ENCODE measurements around the gene MTMR2. TPM values are rescaled to one million over a fixed set of nuclear protein-coding genes. Genes with fewer than 3 reads are reported as not detected.

The MTMR2 gene
- total RNA-seq, 2 donors from 2014 or later: 47.9 to 51.3 TPM

DNA sequence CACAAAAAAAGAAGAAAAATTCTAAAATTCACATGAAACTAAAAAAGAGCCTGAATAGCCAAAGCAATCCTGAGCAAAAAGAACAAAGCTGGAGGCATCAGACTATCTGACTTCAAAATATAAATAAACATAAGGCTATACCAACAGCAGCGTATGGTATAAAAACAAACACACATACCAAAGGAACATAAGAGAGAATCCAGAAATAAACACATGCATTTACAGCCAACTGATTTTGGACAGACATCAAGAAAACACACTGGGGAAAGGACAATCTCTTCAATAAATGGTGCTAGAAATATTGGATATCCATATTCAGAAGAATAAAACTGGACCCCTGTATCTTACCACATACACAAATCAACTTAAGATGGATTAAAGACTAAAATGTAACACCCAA, 2.8 kb upstream of the MTMR2 start:
- peaks cover 19 to 32% of the 10 kb centered on the region in 2 donors for H3K27me3 Mint-ChIP-seq
- H3K4me3 Mint-ChIP-seq: no peak overlapping the region
- peaks cover 3% of the 10 kb centered on the region for H3K9me3 Mint-ChIP-seq
- DNase-seq (ENCODE audit: low spot score): no peak
- no peak for ATAC-seq
- peaks cover 22% of the 10 kb centered on the region for H3K36me3 Mint-ChIP-seq
- peaks cover 21 to 28% of the 10 kb centered on the region in 2 donors for H3K4me1 Mint-ChIP-seq (ENCODE audit: low read depth in 2 of 2)
- H3K27ac Mint-ChIP-seq: no peak overlapping the region

DNA sequence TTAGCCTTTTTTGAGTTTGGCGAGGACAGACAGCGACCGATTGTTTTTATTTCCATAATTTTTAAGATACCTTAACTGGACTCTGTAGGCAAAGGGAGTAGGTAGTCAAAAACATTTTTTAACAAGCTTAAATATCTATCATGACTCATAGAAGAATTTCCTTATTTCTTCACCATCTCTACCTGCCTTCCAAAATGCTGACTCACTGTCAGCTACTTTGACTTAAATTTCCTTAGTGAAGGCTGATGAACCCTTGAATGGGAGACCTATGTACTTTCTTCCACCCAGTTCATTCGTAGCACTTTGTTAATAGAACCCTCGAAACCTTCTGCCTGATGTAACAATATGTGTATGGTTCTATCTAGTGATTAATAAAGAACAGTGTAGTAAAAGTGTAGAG, 1.1 kb upstream of the MTMR2 start:
- H3K4me1 Mint-ChIP-seq (ENCODE audit: low read depth in 2 of 2): peaks cover 21 to 28% of the 10 kb centered on the region in 2 donors
- H3K27ac Mint-ChIP-seq: no peak overlapping the region
- no peaks in the 10 kb centered on the region for H3K9me3 Mint-ChIP-seq
- ATAC-seq (no peak), DNase-seq (ENCODE audit: low spot score) (no peak)
- H3K27me3 Mint-ChIP-seq: peaks cover 11 to 21% of the 10 kb centered on the region in 2 donors
- H3K36me3 Mint-ChIP-seq: peaks cover 11% of the 10 kb centered on the region
- peak overlapping the region; percentile 28 for H3K4me3 Mint-ChIP-seq

DNA sequence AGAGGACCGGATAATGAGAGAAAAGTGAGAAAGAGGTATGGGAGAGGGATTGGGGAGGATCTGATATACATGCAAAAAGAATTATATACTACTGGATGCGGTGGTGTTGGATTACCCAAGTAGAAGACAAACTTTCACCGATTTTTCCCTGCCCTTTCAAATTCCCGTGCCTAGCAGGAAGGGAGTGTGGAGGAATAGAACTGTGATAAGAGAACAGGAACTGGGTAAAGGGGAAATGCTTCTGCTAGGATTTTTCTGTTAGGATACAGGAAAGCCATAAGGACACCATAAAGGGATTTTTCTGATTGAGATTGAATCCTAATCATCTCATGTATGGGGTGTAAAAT, 480 bp upstream of the MTMR2 start:
- Mint-ChIP-seq H3K4me3 (peak overlapping the region; percentile 98), H3K36me3 (peaks cover 11% of the 10 kb centered on the region), H3K9me3 (no peaks in the 10 kb centered on the region), H3K4me1 (ENCODE audit: low read depth in 2 of 2) (peaks cover 21 to 30% of the 10 kb centered on the region in 2 donors), H3K27me3 (peaks cover 11 to 21% of the 10 kb centered on the region in 2 donors), H3K27ac (peak overlapping the region; percentile 98 to 99)
- ATAC-seq (no peak), DNase-seq (ENCODE audit: low spot score) (no peak)

DNA sequence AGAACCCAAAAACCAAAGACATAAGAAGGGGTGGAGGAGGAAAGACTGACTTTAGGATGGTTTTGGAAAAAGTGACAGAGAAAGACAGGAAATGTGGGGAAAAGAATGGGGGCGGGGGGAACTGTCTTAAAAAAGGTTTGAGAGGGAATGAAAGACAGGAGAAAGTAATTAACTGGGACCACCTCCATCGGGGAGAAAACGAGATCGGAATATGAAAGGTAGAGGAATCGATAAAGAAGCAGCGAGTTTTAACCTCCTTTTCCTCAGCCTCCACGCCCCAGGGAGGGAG, 524 bp downstream of the MTMR2 start:
- peak overlapping the region; percentile 98 to 99 for H3K27ac Mint-ChIP-seq
- H3K36me3 Mint-ChIP-seq: peaks cover 11% of the 10 kb centered on the region
- H3K27me3 Mint-ChIP-seq: peaks cover 9 to 16% of the 10 kb centered on the region in 2 donors
- H3K9me3 Mint-ChIP-seq: no peaks in the 10 kb centered on the region
- no peak for ATAC-seq
- no peak for DNase-seq (ENCODE audit: low spot score)
- peak overlapping the region; percentile 98 for H3K4me3 Mint-ChIP-seq
- H3K4me1 Mint-ChIP-seq (ENCODE audit: low read depth in 2 of 2): peaks cover 21 to 34% of the 10 kb centered on the region in 2 donors

DNA sequence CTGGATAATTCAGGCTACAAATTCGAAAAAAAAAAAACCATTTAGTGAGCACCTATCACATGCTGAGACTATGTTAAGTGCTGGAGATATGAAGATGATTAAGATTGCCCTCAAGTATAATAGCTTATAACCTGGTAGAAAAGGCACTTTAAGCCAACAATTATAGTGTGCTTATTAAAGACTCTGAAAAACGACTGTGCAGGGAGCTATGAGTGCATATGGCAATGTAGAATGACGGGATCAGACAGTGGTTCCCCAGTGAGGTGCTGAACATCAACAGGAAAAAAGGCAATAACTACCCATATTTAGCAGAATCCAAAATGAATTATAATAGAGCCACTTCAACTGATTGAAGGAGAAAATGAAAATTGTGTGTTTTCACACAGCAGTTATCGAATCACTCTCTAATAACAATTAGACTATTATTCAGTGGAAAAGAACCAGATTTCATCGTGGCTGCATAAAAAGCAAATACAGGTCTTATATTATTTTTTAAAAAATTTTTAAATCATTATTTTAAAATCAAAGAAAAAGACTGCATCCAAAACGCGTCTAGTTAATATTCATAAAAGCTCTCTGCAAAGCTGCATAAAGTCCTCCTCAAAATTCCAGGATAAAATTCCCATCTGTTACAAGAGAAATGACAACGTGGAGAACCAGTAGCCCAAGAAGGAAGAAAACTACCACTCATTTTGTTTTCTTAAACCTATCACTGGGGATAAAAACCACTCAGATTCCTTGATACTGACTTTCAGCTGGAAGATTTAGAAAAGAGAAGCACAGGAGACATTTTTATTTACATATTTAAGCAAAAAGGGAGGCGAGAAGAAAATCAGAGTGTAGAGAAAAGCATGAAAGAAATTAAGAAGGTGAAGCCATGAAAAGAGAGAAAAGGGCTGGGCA, 1.1 kb downstream of the MTMR2 start:
- Mint-ChIP-seq H3K27ac (peak overlapping the region; percentile 98 to 99), H3K36me3 (peaks cover 11% of the 10 kb centered on the region), H3K27me3 (peaks cover 8 to 12% of the 10 kb centered on the region in 2 donors), H3K4me1 (ENCODE audit: low read depth in 2 of 2) (peaks cover 21 to 34% of the 10 kb centered on the region in 2 donors), H3K4me3 (peak overlapping the region; percentile 98), H3K9me3 (no peaks in the 10 kb centered on the region)
- no peak for ATAC-seq
- no peak for DNase-seq (ENCODE audit: low spot score)

DNA sequence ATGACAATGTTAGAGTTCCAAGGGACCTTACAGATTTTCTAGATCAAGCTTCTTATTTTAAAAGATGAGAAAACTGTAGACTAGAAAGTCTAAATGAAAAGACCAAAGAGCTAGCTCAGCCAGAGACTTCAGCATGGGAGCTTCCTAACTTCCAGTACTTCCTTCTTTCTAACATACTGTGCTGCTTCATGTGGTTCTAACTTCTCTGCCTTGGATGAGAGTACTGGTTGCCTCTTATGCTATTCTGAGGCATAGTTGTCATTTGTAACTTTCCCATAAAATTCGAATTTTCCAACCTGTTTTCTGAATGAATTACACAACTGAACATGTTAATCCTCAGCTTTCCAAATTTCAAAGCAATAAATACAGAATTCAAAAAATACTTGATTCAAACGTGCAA, 1.8 kb downstream of the MTMR2 start:
- ATAC-seq: no peak
- peak overlapping the region; percentile 98 to 99 for H3K27ac Mint-ChIP-seq
- H3K36me3 Mint-ChIP-seq: peaks cover 11% of the 10 kb centered on the region
- peaks cover 8 to 12% of the 10 kb centered on the region in 2 donors for H3K27me3 Mint-ChIP-seq
- no peaks in the 10 kb centered on the region for H3K9me3 Mint-ChIP-seq
- DNase-seq (ENCODE audit: low spot score): no peak
- peak overlapping the region; percentile 98 for H3K4me3 Mint-ChIP-seq
- H3K4me1 Mint-ChIP-seq (ENCODE audit: low read depth in 2 of 2): peaks cover 21 to 34% of the 10 kb centered on the region in 2 donors

DNA sequence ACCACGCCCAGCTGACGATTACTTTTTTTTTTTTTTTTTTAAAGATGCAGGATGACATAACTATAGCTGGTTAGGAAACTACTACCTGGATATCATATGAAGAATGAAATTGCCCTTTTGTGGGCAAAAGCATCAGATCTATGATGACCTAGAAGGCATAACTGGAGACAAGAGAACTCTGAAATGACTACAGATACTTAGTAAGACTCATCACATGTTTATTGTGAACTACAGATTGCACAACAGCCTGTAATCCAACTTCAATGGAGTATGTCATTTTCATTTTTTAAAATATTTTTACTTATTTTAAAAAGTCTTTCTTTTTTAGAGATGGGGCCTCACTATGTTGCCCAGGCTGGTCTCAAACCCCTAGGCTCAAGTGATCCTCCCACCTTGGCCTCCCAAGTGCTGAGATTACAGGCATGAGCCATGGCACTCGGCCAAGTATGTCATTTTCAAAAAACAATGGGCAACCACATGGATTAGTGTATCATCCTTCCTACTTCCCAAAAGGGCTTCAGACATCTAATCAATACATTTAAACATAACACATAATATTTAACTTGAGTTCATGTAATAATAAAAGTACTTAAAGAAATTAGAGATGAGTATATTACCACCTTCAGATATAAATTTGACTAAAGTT, 3.3 kb downstream of the MTMR2 start:
- H3K27ac Mint-ChIP-seq: no peak overlapping the region
- no peaks in the 10 kb centered on the region for H3K27me3 Mint-ChIP-seq
- no peaks in the 10 kb centered on the region for H3K9me3 Mint-ChIP-seq
- ATAC-seq: no peak
- H3K4me3 Mint-ChIP-seq: no peak overlapping the region
- peaks cover 25 to 39% of the 10 kb centered on the region in 2 donors for H3K4me1 Mint-ChIP-seq (ENCODE audit: low read depth in 2 of 2)
- peaks cover 11% of the 10 kb centered on the region for H3K36me3 Mint-ChIP-seq
- no peak for DNase-seq (ENCODE audit: low spot score)

DNA sequence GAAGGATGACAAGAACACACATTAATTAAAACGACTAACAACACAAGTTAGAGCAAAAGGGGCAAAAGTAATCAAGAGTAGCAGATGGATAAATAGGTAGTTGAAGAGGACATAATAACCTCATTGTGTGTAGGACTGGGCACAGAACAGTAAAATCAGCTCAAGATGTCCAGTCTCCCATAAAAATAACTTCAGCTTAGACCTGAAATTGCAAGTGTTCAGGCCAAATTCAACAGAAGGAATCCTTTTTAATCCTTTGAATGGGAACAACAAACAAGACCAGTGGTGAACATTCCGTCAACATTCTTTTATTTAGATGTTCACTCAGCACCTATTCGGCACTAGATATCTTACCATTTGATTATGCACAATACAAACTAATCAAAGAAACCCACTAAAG, 4.4 kb downstream of the MTMR2 start:
- H3K27me3 Mint-ChIP-seq: no peaks in the 10 kb centered on the region
- peaks cover 22 to 35% of the 10 kb centered on the region in 2 donors for H3K4me1 Mint-ChIP-seq (ENCODE audit: low read depth in 2 of 2)
- no peak for DNase-seq (ENCODE audit: low spot score)
- H3K36me3 Mint-ChIP-seq: peaks cover 11% of the 10 kb centered on the region
- no peaks in the 10 kb centered on the region for H3K9me3 Mint-ChIP-seq
- no peak overlapping the region for H3K27ac Mint-ChIP-seq
- no peak for ATAC-seq
- no peak overlapping the region for H3K4me3 Mint-ChIP-seq

DNA sequence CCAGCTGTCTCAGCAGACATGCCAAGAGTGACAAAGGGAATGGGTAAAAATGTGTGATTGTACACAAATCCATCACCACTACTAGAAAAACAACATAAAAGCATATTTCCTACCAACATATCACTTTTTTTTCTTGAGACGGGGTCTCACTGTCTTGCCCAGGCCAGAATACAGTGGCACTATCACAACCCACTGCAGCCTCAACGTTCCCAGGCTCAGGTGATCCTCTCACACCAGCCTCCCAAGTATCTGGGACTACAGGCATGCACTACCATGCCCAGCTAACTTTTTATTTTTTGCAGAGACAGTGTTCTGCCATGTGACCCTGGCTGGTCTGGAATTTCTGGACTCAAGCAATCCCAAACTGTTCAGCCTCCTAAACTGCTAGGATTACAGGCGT, 5.2 kb downstream of the MTMR2 start:
- H3K27me3 Mint-ChIP-seq: no peaks in the 10 kb centered on the region
- ATAC-seq: no peak
- no peaks in the 10 kb centered on the region for H3K9me3 Mint-ChIP-seq
- DNase-seq (ENCODE audit: low spot score): no peak
- H3K36me3 Mint-ChIP-seq: peaks cover 6% of the 10 kb centered on the region
- peaks cover 18 to 31% of the 10 kb centered on the region in 2 donors for H3K4me1 Mint-ChIP-seq (ENCODE audit: low read depth in 2 of 2)
- H3K4me3 Mint-ChIP-seq: no peak overlapping the region
- no peak overlapping the region for H3K27ac Mint-ChIP-seq

DNA sequence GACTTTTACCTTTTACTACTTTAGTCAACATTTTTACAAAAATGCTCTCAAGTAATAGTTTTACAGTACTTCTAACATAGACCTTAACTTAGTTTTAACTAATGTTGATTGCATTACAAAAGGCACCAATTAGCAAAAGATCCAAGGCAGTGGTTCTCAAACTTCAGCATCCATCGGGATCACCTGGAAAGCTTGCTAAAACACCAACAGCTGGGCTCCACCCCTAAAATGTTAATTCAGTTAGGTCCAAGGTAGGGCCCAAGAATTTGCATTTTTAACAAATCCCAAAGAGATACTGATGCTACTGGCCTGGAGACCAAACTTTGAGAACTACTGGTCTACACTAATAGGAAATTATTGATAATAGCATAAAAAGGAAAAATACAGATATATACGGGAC, 5.9 kb downstream of the MTMR2 start:
- Mint-ChIP-seq H3K27me3 (no peaks in the 10 kb centered on the region), H3K36me3 (peaks cover 2% of the 10 kb centered on the region), H3K4me3 (no peak overlapping the region), H3K27ac (no peak overlapping the region), H3K9me3 (no peaks in the 10 kb centered on the region), H3K4me1 (ENCODE audit: low read depth in 2 of 2) (peaks cover 20 to 33% of the 10 kb centered on the region in 2 donors)
- ATAC-seq (no peak), DNase-seq (ENCODE audit: low spot score) (no peak)

DNA sequence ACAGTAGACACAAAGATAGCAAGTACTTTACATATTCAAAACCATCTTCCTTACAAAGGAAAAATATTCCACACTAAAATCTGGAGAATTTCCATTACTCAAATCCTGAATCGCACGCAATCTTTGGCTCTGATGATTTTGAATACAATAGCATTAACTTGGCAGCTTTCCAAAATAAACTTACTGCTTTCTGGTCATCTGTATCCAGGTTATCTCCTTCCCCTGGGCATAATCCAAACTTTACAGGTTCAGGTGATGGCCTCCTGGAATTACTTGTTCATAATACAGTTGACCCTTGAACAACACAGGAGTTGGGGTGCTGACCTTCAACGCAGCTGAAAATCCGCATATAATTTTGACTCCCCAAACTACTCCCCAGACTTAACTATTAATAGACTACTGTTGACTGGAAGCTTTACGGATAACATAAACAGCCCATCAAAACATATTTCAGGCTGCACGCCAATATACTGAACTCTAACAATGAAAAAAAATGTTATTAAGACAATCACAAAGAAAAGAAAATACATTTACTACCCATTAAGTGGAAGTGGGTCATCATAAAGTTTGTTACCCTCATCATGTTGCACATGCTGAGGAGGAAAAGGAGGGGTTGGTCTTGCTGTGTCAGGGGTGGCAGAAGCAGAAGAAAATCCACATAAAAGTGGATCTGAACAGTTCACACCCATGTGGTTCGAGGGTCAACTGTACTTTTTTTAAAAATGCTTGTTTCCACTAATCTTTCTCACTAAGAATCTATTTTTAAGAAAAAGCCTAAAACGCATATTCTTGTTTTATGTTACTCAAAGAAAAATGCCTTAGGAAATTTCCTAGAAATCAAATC, 6.5 kb downstream of the MTMR2 start:
- Mint-ChIP-seq H3K27me3 (no peaks in the 10 kb centered on the region), H3K36me3 (no peaks in the 10 kb centered on the region), H3K9me3 (no peaks in the 10 kb centered on the region), H3K4me3 (no peak overlapping the region), H3K27ac (no peak overlapping the region), H3K4me1 (ENCODE audit: low read depth in 2 of 2) (peaks cover 18 to 30% of the 10 kb centered on the region in 2 donors)
- no peak for DNase-seq (ENCODE audit: low spot score)
- ATAC-seq: no peak

DNA sequence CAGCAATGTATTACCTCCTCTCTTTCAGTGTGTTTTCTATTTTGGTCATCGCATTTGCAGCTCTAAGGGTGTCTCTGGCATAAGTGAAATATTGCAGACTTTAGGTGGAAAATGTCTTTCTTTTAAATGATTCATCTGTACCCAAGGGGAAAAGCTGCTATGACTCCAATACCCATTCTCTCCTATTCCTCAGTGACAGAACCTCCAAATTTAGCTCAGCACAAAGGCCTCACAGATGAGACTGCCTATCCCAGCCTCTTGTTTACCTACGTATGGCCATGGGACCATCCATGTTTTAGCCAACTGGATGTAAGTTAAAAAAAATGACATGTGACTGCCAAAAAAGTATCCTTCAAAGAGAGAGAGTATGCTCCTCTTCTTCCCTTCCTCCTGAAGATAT, 7.9 kb downstream of the MTMR2 start:
- H3K9me3 Mint-ChIP-seq: no peaks in the 10 kb centered on the region
- DNase-seq (ENCODE audit: low spot score): no peak
- no peaks in the 10 kb centered on the region for H3K27me3 Mint-ChIP-seq
- peaks cover 15 to 27% of the 10 kb centered on the region in 2 donors for H3K4me1 Mint-ChIP-seq (ENCODE audit: low read depth in 2 of 2)
- H3K4me3 Mint-ChIP-seq: no peak overlapping the region
- no peak overlapping the region for H3K27ac Mint-ChIP-seq
- H3K36me3 Mint-ChIP-seq: no peaks in the 10 kb centered on the region
- ATAC-seq: no peak

DNA sequence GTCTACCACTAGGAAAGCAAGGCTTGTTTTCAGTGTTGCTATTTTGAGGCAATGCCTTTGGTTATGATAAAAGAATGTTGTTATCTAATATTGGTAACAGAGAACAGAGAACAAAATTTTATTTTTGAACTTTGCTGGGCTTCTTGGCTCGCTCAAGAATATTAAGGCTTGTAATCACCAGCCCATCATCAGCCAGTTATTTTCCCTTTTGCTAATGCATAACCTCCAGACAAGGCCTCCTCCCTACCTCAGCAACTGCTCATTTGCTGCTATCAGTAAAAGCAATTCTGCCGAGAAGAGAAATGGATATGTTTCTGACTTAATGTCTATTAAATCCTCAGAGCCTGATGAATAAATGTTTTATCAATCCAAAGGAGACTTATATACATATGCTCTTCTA, 8.9 kb downstream of the MTMR2 start:
- no peak for ATAC-seq
- Mint-ChIP-seq H3K4me3 (no peak overlapping the region), H3K27ac (no peak overlapping the region), H3K27me3 (no peaks in the 10 kb centered on the region), H3K4me1 (ENCODE audit: low read depth in 2 of 2) (peaks cover 15 to 27% of the 10 kb centered on the region in 2 donors), H3K9me3 (no peaks in the 10 kb centered on the region), H3K36me3 (no peaks in the 10 kb centered on the region)
- no peak for DNase-seq (ENCODE audit: low spot score)

Measured in natural killer cell treated with Interleukin-12 subunit alpha and Interleukin-12 subunit beta and Interleukin-15 and Interleukin-18, amount 100 ng/mL, for 72 hours (primary cell).